ENCODE measurements around the gene TRIM9.

TRIM9 gene

DNA sequence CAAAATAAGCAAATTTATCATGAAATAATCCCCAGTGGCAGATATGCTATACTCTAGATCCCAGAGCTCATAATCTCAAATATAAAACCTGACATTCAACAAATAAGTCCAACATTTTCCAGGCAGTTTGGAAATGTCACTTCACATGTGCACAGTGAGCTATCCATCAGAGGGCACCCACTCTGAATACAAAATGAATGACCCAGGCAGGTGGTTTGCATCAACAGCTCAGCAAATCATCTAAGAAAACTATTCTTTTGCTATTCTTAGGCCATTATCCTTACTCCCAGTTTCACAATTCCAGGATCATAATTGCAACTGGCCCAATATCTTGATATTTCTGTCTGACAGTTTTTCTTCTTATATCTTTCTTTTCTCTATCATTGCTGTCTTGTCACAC is 38.5 kb downstream of the TRIM9 start:
- no peak for FAIRE-seq

DNA sequence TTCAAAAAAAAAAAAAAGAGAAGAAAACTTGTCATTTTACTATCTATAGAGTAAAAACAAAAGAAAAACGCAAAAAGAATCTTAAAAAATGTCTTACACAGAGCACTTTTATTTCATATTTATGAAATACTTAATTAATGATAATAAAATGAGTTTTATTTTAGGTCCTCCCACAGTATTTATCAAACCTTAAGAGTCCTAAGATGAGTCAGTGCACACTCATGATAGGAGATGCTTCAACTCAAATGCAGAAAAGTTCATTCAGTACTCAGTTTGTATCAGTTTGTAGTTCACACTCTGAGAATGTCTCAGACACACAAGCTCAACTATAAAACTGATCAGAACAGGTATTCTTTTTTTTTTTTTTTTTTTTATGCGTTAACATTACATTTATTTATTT is 41.7 kb downstream of the TRIM9 start:
- FAIRE-seq, result no peak

DNA sequence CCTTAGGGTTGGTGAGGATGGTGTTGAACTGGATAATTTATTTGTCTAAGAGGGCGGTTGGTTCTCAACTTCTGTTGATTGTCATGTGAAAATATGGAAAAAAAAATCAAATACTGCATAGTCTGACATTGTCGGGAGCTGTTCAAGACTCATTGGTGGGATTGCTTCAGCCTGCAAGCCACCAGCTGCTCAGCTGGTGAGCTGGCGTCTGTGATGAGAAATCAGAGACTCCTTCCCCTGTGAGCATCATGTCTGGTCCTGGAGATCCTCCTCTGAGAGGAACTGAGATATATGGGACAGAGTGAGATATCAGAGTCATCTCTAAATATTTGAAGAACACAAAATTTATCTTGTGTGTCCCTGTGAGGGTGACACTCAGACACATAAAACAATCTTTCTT is 49.9 kb downstream of the TRIM9 start:
- FAIRE-seq, result no peak

DNA sequence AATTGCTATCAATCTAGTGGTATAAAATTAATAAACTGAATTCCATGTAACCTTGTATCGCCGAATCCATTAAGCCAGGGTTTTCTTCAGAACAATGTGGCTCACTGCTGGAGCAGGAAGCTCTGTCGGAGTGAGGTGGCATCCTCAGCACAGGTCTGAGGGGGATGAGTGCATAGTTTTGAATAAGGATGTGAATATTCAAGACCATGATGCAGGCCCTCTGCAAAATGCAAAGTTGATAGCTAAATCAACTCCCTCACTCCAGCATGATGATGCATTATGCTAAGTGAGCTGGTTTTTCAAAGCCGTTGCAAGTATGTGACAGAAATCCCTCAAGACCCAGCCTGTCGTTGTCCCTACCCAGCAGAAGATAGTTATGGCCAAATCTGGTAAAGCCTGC is 53.0 kb downstream of the TRIM9 start:
- FAIRE-seq, result no peak

DNA sequence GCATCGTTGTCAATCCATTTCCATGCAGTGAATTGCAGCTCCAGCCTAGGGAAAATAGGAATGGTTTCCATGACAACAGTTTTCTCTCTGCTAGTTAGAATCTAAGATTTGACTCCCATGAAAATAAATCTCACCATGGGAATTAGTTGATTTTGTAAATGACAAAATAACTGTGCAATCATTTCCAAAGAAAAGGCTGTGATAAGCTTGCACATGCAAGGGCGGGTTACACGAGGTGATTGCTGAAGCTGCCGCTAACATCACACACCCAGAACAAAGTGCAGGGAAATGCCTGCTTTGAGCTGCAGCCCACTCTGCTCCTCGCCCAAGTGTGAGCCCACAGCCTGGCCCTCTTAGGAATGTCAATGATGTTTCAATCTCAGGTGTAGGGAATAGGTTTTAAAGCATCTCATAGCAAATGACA is 53.8 kb downstream of the TRIM9 start:
- FAIRE-seq, result no peak

DNA sequence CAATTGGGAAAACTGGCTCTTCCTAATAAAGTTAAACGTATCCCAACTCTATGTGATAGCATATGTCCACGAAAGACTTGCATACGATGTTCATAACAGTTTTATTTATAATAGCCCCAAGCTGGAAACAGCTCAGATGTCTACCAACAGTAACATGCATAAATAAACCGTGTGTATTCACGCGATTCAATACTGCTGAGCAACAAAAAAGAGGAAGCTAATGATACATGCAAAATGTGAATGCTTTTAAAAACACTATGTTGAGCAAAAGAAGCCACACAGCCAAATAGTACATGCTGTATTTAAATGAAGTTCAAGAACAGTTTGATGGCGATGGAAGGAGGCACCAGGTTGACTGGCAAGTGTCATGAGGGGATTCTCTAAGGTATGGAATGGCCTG is 55.7 kb downstream of the TRIM9 start:
- no peak for FAIRE-seq

DNA sequence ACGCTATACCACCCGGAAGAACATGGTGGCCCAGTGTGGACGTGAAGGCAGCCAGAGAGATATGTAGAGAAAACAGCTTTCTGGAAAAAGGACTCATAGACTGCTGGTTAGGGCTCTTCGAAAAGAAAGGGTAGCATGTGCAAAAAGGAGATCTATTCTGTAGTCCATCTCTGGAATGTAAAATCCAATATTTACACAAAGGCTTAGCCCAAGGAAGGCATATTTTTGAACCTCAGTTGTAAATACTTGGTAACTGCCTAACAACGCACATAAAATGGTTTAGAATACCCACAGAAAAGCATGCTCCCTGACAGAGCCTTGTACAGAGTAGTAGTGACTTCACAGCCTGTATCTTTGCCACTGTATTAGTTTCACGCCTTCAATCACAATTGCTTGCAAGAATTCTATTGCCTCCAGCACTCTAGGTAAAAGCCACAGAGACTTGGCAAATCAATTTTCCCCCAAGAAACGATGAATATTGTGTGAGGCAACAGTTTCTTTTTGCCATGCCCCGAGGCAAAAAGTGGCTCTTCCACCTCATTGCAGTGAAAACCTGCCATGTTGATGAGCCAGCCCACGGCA is 59.2 kb downstream of the TRIM9 start:
- FAIRE-seq, result no peak

DNA sequence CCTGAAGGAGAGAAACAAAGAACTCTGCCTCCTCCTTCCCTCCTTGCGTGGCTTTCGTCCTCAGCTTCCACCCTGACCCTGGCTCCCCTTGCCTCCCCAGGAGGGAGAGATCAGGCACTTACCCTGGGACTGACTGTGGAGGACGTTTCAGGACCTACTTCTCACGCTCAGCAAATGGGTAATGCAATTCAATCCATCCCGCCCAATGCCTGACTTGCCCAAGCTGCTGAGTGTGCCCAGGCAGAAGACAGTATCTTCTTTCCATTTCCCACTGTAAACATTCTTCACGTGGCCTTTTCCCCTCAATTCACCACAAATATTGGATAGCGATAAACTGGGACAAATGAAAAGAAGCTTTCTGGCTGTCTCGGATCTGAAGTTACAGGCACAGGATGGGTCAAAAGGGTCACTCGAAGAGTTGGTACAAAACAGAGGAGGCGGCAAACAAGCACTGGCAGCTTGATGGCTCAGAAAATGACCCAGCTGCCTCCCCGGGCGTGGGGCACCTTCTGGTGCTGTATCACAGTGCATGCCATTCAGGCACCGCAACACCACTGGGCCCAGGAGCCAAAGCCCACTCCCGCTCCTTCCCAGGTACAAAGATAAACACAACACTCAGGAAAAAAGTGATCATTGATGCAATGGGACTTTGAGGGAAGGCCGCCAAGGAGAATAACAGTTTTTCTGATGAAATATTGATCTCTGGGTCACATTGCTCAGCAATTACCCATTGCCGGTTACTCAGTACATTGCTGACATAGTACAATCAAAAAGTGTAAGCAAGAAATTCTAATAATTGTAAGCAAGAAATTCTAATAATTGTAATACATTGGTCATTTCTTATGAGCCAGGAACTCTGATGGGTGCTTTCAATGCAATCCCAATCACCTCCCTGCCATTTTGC is 65.8 kb downstream of the TRIM9 start:
- FAIRE-seq, result no peak

DNA sequence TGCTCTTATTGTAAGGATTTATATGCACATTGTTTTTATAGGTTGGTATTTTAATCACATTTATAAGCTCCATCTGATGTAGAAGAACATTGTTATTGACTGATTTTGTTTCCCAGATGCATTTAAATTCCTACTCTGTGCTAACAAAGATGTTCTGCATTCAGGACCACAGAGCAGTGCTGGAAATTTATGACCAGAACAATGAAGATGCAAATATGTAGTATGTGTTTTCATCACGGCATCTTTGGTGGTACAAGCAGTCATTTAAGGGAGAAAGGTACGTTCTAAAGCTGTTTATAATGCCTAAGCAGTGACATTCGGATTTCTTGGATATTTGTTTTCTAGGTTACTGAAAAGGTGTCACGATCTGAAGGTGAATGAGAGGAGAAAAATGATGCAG is 66.5 kb downstream of the TRIM9 start:
- no peak for FAIRE-seq

DNA sequence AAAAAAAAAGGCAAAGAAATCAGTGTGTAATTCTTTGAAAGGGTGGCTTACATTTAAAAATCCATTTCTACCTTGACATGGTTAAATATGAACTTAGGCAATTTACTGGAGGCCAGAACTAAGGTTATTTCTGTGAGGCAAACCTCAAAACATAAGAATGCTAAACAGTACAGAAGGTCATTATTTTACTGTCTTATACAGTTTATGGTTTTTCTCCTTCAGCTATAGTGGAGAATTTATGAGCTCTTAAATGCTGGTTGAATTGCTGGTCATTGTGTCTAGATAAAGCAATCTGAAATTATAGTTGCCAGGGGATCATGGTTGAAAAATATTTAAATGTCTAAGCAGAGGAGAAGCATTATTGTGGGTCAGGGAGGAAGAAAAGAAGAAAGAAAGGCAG is 70.5 kb downstream of the TRIM9 start:
- FAIRE-seq, result peak; percentile 14

DNA sequence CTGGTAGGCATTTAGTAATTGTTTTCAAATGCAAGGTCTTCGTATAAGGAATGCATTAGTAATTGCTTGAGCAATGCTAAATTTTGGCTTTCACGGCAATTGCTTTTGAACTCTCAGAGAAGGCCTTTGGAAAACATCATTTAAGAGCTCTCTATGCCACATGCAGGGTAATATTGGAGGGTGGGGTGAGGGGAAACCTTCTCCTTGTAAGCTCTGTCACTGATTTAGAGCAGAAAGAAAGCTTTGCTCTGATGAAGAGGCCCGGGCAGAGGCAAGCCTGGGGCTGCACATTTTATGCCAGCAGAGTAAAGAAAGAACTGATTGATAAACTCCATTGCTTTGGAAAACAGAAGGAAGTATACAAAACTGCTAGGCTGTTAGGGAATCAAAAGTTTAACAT is 70.9 kb downstream of the TRIM9 start:
- no peak for FAIRE-seq

DNA sequence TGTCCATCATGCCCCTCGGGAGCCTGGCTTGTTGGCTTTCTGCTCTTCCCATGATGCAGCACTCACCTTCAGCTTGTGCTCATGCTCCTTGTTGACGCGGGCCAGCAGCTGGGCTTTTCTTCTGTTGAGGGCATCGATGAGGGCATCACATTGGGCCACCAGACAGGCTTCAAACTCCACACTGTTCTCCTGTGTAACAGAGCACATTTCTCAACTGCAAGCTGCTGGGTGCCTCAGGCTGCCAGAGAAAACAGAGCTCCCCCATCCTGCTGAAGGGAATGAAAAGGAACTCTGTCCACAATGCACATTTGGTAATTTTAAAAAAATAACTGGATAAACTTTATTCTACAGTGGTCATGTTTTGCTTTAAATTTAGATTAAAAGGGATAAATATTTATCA is 72.1 kb downstream of the TRIM9 start:
- no peak for FAIRE-seq

DNA sequence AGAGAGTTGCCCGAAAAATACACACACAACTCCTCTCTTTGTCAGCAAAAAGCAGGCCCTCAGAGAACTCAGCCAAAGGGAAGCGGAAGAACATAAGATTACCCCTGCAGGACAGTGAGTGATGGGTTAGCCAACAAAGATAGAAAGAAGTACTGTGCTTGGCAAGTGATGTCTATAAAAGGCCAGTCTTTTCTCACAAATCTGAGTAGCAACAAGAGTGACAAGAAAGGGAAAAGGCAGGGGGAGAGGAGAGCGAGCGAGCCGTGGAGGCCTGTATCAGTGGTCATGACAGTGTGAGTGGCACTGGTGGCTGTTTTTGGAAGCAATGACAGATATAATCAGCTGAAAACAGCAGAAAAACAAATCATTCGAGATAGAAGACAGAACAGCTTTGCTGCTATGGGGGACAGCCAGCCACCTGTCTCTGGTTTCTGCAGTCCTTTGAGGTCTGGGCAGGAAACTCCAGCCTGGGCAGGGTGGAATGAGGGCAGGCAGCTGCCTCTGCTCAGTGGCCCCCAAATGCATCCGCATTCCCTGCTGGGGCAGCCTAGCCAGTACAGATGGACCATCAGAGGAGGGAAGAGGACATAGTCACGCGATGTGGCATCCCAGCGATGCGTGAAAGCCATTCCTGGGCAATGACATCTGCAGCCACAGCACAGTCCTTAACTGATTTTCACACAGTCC is 74.7 kb downstream of the TRIM9 start:
- FAIRE-seq, result no peak

DNA sequence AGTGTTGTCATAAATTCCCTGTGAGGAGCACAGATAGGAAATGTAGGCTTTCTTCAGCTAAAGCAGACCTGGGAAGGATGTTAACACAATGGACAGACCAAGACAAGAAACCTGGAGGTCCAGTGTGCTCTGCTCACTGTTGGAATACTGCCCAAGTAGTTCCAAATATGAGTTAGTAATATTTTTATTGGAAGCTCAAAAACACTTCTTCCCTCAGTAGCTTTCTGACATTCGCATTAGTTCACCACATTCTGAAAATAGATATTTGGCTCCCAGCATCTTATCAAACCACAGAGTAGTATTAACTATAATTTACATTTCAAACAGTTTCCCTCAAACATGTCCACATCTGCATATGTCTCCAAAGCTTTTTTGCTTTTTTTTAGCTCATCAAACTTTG is 75.8 kb downstream of the TRIM9 start:
- FAIRE-seq, result no peak

DNA sequence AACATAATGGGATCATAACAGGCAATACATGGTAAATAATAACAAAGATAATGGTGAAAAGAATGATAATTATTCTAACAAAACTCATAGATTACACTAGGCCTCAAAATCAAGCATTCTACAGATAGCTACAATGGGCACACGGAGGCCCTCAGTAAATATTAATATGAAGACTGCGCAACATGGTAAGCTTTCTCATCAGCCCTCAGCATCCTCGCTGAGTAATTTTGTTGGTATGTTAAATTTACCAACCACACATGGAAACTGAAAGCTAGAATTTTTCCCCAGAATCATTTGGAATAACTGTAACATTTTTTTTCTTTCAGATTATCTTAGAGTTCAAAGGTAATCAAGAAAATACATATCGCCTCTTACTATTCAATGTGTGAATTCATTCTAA is 76.4 kb downstream of the TRIM9 start:
- no peak for FAIRE-seq

DNA sequence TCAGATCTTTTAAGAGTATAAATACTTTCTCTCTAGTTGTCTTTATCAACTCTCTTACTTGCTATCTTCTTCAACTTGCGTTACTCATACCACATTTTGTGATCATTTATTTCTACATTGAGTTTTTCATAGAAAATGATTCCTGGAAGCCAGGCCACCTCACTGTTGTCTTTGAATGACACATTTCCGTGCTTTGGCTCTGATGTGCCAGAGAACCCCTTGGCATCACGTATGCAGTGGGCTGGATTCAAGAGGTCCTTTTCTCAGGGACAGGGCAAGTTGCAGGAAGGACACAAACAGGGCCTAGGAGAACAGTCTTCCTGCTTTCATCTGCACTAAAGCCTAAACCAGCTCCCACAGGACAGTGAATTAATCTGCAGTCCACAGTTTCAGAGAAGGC is 80.3 kb downstream of the TRIM9 start:
- FAIRE-seq, result no peak

DNA sequence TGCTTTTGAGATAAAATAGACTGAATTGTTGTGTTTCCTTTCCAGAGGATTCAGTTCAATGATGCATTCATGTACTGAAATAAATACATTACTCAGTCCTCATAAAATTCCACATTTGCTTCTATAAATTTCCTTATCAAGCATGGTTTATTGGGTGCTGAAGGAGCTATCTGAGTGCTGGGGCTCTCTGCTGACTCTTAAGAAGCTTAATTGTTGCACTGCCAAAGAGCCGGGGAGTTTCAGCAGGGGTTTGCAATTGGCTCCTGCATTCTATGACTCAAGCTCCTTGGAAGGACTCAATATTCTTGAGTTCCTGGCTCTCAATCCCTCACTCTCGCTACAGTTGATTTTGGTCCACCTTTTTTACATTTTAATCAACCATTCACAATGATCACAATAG is 80.8 kb downstream of the TRIM9 start:
- no peak for FAIRE-seq

DNA sequence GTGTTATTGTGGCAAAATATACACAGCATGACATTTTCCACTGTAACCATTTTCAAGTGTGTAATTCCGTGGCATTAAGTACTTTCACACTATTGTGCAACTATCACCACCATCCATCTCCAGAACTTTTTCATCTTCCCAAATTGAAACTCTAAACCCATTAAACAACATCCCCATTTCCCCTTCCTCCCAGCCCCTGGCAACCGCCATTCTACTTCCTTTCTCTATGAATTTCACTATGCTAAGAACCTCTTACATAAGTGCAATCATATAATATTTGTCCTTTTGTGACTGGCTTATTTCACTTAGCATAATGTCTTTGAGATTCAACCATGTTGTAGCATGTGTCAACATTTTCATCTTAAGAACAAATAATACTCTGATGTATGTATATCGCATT is 82.8 kb downstream of the TRIM9 start:
- no peak for FAIRE-seq

DNA sequence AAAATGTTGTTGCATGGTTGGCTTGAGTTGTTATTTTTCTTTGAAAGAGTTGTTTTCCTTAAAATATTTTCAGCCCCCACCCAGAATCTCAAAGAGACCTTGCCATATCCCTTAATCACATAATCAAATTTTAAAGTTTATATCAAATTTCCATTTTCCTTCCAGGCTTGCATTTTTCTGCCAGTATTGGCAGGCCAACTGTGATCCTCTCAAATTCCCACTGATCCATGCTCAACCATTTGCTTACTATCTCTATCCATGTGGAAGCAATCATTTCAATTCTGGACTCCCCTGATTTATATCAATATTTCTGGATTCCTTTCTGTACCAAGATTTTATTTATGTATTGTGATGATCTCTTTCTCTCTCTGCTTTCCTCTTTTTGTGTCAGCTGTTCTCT is 86.5 kb downstream of the TRIM9 start:
- FAIRE-seq, result no peak

DNA sequence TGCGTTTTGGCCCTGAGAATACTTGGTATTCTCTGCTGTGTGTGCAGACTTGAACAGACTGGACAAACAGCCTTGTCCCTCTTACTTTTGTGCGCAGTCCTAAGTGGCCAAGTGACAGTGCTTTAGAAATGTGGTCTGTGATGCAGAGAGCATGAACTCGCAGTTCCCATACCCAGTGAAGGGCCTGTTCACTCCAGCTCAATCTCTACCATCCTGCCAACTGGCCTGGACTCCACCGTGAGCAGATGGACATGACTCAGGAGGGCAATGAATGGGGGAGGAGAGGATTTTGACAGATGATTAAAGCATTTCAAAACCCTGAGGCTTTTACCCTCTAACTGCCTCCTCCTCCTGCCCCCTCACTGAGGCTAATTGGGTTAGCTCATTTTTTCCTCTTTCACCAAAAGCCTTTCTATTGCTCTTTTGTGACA is 88.1 kb downstream of the TRIM9 start:
- FAIRE-seq, result no peak

DNA sequence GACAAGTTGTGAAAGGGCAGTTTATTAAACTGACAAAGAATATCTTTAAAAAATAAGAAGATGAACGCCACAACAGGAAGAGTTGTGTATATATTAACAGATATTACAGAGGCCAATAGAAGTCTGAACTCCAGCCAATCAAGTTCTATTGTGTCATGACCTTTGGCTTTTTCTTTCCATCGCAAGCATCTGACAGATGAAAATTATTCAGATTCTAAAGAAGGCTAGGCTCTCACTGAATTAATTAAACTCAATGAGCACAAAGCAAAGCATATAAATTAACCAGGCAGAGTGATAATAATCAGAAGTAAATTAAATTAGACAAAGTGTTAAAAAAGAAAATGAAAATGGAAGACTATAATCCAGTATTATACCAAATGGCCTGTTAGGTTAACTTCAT is 88.6 kb downstream of the TRIM9 start:
- FAIRE-seq, result no peak

DNA sequence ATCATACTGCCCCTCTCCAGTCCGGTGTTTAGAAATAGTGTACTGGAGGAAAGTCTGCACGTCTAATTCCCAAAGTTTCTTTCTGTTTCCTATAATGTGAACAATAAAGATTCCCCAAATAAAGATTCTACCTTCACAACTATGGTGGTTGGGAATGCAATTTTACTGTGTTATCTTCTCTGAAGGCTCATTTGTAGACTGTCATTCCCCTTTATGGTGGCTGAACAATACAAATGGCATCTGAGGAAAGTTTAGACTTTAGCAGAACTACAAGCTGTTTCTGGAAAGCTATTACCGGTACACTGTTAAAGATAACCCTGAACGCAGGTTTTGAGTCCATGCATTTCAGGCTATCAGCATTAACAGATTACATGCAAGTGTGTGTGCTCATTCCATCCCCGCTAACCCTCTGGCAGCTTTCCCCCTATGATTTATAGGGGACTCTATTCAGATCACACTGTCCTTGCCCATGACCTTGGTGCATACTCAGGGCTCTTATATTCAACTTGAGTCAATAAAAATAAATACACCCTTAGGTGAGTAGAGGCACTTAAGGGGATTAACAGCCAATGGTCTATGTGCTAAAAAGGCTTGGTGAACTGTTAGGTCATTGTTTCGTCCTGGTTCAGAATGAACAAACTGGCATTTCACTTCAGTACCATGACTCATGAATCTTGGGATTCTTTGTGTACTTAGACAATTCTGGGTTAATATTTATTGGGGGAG is 89.9 kb downstream of the TRIM9 start:
- no peak for FAIRE-seq

DNA sequence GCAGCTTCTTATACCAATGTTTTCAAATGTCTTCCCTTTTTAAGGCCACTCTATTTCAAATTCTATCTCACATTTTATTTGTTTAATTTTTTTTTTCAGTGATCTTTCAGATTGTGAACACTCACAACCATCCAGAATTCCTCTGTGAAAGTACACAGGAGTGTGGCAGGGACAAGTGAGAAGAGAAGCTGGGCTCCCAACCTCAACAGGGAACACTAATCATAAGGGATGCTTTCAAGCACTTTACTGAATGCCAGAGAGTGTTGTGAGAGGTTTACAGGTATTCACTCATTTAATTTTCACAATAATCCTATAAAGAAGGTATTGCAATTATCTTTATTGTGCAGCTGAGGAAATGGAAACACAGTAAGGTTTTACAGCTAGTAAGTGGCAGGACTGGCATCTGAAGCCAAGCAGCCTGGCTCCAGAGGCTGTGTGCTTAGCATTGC is 90.5 kb downstream of the TRIM9 start:
- FAIRE-seq, result no peak

Measured in colon (tissue), 2 donors.